Measurements from ENCODE around the gene PACSIN2.
"Not testable (repeated sequence)": the region's sequence is repeated elsewhere in the genome, so short reads cannot be mapped to it uniquely, and the experiment has no call there.

The PACSIN2 gene

DNA sequence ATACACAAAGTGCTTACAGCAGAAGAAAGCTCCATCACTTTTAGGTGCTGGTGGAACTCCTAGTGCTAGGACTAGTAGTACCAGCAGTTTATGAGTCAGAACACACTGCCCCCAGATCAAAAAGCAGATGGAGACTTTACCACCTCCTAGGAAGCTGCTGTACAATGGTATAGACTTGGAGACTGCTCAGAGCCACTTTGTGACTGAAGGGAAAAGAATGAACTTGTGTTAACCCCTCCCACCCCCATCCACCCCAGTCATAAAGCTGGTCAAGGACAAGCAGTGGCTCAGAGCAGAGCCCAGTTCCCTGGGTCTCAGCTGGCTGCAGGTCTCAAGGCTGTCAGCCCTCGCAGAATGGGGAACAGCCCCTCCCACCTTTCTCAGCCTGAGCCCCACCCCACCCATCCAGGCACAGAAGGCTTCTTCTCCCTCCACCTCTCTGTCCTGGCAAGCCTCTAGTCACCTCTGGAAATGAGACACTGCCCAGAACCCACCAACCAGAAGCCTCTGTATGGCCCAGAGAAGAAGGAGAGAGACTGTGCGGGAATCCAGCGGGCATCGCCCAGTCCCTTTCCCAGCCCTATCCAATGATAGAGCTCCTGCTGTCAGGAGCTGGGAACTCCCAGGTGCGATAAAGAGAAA, 23.8 kb downstream of the PACSIN2 start:
- DNase-seq (ENCODE audit: low read depth): no peak

DNA sequence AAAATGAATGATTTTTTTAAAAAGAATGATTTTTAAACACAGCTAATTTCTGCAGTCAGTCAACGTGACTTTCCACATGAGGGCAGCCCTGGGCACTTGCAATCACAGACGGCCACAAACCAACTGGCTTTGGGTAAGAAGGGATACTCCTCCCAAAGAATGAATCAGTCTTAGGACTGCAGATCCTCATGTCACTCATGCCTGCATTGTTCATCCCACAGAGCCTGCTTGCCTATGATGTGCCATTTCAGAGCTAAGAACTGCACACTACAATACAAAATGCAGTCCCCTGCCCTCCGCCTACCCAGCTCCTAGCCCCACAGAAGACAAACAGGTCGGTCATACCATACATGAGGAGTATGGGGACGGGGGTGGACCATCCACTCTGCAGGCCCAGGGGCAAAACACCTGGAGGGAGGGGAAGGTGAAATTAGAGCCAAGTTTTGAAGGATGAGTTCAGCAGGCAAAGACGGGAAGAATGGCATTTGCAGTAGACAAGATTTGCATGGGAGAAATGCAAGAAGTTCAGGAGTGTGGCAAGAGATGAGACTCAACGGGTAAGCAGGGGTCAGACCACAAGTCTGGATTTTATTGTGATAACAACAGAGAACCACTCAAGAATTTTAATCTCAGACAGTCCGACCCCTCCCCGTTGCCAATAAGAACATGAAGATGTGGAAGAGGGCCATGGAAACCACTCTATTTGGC, 24.7 kb downstream of the PACSIN2 start:
- DNase-seq (ENCODE audit: low read depth): no peak

DNA sequence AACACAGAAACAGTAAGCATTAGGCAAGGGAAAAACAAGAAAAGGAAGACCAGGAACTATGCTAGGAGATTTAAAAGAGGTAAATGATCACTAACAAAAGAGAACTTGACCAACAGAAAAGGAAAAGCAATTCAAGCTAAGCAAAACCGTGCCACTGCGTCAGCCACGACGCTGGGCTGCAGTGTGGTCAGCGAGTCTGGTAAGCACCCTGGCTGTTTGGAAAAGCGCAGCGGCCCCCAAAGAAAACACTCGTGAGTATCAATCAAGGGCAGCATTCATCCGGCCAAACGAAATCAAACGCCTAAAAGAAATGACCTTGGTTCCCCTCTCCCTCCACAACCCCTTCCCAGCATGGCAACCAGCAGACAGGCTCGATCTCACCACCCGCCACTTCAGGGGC, 28.8 kb downstream of the PACSIN2 start:
- DNase-seq (ENCODE audit: low read depth): no peak

DNA sequence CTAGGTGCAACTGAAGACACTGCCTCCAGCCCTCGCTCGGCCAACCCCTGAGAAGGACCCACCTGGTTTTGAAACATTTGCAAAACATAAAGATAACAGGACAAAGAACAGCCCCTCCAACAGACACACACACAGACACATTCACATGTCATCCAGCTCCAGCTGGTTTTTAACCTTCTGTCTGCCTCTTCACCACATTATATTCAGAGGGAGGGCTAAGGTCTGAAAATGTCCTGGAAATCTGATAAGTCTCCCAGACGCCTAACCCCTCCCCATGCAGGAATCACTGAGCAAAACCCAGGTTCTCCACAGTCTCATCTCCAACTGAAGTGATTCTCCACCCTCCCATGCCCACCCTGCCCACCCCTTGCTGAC, 29.4 kb downstream of the PACSIN2 start:
- no peak for DNase-seq (ENCODE audit: low read depth)

DNA sequence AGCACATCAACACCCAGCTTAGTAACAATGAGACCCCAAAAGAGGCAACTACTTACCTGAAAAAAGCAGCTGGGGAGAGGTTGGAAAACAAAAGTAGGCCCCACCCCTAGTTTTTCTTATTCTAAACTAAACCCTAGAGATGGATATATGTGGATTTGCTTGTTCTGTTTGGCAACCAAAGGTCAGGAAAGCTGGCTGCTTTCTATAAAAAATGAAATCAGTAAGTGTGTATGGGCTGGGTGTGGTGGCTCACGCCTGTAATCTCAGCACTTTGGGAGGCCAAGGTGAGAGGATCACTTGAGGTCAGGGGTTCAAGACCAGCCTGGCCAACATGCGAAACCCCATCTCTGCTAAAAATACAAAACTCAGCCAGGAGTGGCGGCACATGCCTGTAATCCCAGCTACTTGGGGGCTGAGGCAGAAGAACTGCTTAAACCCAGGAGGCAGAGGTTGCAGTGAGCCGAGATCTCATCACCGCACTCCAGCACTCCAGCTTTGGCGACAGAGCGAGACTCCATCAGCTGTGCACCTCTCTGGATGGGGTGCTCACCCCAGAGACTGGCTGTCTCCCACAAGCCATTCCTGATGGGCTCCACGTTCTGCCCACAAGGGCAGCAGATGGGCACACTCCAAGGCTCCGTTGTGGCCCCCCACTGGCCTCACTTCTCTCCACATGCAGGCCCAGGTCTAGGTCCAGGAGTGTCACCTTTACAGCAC, 30.0 kb downstream of the PACSIN2 start:
- no peak for DNase-seq (ENCODE audit: low read depth)

DNA sequence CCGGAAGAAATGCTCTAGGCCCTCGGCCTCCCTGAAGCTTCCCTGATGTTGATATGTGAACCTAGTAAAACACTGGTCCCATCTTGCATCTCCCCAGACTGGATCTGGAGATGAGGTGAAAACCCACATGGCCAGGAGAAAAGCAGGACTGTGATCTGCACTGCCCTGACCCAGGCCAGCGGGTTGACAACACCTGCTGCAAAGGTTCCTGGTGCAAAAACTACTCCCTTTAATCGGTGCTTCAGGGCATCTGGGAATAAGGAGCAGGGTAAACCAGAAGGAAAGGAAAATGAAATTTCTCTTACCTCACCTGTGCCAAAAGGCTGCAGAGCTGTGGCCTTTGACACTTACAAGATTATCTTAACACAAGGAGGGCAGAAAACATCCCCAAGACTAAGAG, 30.6 kb downstream of the PACSIN2 start:
- no peak for DNase-seq (ENCODE audit: low read depth)

DNA sequence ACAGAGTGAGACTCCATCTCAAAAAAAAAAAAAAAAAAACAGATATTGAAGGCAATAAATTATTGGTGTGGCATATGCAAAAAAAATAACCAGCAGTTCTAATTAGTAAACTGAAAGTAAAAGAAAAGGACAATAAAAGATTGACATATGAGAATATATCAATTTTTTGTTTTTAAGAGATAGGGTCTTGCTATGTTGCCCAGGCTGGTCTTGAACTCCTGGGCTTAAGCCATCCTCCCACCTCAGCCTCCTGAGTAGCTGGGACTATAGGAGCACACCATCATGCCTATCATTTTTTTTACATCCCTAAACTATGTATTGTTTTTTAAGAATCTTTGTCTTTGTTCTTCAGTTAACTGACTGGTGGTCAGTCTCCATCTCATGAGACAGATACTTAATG, 31.5 kb downstream of the PACSIN2 start:
- DNase-seq (ENCODE audit: low read depth): no peak

DNA sequence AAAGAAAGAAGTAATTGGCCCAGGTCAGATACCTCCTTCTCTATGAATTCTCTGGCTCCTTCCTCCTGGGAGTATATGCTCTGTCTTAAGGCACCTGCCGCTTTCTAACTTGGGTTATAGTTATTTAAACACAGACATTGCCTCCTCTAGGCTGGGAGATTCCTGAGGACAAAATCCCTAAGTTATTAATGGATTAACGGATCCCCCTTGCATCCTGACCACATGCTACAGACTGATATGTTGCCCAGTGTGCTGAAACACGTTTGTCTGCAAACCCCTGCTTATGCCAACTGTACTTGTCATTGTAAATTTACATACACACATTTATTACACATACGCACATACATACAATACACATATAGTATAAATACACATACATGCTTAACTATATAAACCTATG, 35.3 kb downstream of the PACSIN2 start:
- DNase-seq (ENCODE audit: low read depth): no peak

DNA sequence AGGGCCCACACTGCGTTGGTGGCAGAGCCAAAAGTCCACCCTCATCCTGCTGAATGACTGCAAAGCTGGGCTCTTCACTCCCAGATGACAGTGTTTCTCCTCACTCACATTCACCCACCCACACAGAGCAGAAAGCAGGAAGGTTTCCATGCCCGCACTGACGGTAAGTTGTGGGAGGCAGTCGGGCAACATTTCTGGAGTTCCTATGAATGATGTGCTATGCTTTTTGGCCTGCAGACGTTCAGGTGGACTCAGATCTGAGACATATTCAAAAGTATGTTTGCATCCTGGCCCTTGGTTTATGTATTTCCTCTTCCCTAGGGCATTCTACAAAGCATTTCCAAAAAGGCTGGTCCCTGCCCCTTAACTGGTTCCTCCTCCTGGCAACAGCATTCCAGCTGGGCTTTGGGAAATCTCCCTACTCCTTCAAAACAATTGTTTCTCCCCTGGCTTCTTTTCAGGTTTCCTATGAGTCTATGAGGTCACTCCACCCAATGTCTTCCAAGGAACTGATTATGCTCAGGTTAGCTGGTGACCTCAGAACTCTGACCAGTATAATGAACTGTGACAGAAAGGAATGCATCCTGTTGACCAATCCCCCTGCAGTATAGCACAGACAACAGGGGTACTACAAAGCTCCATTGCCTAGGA, 36.4 kb downstream of the PACSIN2 start:
- no peak for DNase-seq (ENCODE audit: low read depth)

DNA sequence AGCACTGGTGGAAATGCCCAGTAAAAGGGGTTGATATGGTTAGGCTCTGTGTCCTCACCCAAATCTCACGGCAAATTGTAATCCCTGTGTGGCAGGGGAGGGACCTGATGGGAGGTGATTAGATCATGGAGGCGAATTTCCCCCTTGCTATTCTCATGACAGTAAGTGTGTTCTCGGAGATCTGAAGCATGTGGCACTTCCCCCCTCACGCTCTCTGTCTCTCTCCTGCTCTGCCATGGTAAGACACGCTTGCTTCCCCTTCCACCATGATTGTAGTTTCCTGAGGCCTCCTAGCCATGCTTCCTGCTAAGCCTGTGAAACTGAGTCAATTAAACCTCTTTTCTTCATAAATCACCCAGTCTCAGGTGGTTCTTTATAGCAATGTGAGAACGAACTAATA, 37.4 kb downstream of the PACSIN2 start:
- no peak for DNase-seq (ENCODE audit: low read depth)

DNA sequence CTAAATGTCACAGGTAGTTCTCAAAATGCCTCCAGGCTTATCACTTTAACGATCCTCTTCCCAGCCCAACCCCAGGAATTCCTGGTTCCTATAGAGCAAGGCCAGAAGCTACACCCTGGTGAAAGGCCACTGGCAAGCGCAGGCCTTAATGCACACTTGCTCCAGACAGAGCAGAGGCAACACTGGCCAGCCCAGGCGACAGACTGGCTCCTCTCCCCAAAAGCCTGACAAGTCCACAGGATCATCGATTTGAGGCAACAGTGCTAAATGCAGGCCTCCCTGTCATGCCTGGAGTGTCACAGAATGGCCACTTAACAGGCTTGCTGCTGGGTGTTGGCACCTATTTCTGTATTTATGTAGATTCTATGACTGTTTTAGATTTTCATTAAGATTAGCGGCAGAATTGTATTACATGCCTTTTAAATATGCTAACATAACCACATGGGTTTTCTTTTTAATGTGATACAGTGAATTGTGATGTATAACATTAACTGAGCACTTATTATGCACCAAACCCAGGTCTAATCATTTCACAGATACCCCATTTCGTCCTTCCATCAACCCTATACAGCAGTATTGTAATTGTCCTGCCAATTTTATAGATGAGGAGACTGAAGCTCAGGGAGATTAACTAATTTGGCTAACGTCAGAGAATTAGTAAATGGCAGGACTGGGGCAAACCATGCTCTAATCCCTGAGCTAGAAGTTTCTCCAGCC, 38.6 kb downstream of the PACSIN2 start:
- DNase-seq (ENCODE audit: low read depth): no peak

DNA sequence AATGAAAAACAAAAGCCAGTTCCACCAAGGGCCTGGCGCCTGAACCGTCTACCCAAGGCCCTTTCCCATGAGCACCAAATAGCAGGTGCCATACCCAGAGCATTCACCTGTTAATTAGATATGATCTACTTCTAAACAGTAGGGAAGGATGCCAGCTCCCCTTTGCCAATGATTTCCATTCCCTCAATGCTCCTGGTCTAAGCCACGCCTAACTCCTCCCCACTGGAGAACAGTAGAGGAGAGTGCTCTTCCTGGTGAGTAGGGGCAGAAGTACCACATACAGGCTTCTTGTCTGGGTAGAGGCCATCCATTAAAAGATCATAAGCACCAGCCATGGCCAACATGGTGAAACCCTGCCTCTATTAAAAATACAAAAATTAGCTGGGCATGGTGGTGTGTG, 40.7 kb downstream of the PACSIN2 start:
- DNase-seq (ENCODE audit: low read depth): no peak

DNA sequence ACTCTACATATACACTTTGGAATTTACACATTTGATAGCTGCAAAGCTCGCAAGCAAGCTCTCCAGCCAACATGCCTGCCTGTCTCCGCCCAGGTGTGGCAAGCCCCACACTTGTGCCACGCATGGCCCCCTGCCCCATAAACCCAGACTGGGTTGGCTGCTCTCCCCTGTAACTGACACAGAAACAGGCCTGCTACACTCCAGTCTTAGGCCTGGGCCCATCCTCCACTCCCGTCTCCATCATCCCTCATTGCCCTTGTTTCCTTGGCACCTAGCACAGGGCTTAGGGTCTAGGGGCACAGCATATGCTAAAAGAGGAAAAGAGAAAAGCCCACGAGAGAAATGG, 41.4 kb downstream of the PACSIN2 start:
- DNase-seq (ENCODE audit: low read depth): no peak

DNA sequence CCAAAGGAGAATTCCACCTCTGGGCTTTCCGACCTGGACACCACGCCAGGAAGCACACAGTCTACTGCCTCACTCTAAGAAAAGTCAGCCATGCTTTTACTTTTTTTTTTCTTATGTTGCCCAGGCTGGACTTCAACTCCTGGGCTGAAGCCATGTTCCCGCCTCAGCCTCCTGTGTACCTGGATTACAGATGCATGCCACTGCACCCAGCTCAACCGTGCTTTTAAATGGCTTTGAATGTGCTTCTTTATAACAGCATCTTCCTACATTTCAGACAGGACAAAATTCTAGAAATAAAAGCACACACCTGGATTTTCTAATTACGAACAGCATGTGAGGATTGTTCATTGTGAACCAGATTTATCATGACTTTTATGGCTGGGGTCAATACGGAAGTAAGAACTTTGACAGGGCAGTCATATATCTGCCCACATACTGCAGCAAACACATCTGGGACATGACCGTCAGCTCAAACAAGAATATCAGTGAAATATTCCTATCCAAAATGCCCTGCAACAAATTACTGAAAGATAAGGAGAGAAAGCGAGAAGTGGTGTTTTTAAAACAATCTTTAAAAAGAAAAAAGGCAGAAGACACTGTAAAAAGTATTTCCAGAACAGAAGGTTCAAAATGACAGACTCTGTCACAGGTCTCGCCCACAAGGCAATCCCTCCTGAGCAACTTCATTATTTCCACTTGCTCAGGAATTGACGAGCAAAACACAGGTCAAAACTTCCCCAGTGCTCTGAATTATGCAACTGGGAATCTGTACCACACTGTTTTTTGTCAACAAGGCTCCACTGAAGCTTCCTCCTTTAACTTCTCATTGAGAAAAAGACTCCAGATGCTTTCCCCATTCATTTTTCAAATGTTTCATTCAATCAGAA, 42.1 kb downstream of the PACSIN2 start:
- DNase-seq (ENCODE audit: low read depth): no peak

DNA sequence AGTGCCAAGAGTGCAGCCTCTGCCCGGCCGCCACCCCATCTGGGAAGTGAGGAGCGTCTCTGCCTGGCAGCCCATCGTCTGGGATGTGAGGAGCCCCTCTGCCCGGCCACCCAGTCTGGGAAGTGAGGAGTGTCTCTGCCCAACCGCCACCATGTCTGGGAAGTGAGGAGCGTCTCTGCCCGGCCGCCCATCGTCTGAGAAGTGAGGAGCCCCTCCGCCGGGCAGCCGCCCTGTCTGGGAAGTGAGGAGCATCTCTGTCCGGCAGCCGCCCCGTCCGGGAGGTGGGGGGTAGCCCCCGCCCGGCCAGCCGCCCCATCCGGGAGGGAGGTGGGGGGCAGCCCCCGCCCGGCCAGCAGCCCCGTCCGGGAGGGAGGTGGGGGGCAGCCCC, 43.5 kb downstream of the PACSIN2 start:
- DNase-seq (ENCODE audit: low read depth): not testable (repeated sequence)

DNA sequence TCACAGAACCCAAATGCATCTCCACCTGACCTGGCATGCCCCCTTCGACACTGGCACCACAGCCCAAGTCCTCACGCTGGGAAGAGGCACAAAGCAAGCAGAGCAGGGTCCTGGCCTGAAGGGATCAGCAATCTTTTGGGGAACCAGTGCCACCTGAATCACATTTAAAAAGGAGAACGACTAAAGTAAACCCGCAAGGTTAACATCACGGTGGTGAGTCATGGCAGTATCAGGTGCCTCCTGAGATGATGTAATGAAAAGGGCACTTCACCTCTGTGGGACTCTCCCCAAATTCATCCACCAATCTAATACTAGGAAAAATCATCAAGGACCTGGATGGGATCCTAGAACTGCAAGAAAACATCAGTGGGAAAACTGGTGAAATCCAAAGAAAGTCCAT, 44.9 kb downstream of the PACSIN2 start:
- DNase-seq (ENCODE audit: low read depth): no peak

DNA sequence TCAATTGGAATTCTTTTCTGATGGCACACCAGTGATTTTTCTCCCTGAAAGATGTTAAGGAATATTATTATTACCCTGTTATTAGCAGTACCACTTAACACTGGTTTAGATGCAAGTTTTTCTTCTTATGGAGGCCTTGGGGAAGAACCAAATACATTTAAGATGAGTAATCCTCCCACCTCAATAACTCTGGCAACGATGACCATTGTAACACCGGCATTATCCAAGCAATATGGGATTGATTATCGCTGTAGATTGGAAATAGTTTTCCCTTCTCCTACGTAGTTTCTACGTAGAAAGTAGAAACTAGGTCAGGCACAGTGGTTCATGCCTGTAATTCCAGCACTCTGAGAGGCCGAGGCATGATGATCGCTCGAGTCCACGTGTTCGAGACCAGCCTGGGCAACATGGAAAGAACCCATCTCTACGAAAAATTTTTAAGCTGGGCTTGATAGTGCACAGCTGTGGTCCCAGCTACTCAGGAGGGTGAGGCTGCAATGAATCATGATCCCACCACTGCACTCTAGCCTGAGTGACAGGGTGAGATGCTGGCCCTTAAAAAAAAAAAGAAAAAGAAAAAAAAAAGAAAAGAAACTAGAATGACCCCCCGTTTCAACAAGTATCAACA, 45.5 kb downstream of the PACSIN2 start:
- DNase-seq (ENCODE audit: low read depth): no peak

DNA sequence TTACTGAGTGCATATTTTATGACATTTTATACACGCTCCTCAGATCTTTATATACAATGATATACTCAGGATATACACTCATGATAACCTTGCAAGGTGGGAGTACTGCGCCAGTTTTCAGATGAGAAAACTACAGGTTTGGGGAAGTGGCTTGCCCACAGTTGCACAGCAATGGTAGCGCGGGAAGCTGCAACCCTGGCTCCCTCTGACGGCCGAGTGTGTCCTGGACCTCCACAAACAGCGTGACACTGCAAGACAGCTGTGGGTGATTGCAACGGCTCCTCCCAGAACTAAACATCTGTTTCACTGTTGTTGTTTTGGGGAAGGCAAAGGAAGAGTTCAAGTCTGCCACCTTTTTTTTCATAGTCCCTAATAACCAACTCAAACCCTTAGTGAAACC, 47.0 kb downstream of the PACSIN2 start:
- no peak for DNase-seq (ENCODE audit: low read depth)

DNA sequence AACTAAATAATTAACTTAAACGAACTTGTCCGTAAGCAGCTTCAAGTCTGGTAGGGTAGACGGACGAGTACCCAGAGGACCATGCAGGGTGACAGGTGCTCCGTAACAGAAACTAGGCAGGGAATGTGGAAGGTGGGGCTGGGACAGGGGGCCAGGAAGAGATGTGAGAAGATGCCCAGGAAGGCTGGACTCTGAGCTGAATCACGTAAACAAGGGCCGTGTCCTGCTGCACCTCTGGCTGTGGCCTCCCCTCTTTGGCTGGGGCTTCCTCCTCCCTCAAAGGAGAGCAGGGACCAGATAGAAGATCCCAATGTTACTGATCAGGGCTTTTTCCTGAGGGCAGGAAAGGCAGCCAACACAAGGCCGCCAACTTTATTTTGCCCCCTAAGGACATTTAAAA, 47.9 kb downstream of the PACSIN2 start:
- DNase-seq (ENCODE audit: low read depth): no peak

DNA sequence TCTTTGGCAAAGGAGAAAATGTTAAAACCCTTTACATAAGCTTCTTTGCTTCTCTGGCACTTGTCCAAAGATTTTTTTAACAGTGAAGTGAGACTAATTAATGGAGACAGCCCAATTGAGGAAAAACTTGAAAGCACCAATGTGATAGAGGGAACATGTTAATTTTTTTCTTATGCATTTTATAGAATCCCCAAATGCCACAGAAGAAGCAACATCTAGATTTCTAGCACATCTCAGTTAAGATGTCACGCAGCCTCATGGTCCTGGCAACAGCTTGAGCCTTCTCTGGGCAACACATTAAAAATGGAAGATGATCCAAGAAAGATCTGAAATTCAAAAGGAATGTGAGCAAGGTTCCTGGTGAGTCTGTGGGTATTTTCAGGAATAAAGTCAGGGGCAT, 48.5 kb downstream of the PACSIN2 start:
- DNase-seq (ENCODE audit: low read depth): no peak

Data from stimulated activated CD8-positive, alpha-beta memory T cell treated with anti-CD3 and anti-CD28 coated beads, Interleukin-4, amount 100 ng/mL, for 24 hours (primary cell).